GM12864 (cell line): ENCODE results near the gene IP6K1.
"Not testable (repeated sequence)": the region's sequence is repeated elsewhere in the genome, so short reads cannot be mapped to it uniquely, and the experiment has no call there.

Experiments used
- DNase-seq: peaks from one replicate; pipeline ENCODE4 v3.0.0-alpha.2; 2011; ENCODE audit warnings: low read depth
- H3K4me3 ChIP-seq: 2 replicates; pipeline ENCODE4 v1.5.1; 2011; ENCODE audit warnings: mild to moderate bottlenecking, low read depth, low read length, control low read depth
- CTCF ChIP-seq: IDR thresholded peaks from 2 replicates; pipeline ENCODE4 v1.5.1; 2011; ENCODE audit warnings: low read depth, mild to moderate bottlenecking, moderate library complexity, low read length, control low read depth, inconsistent platforms; ENCODE audit errors: missing control alignments

The IP6K1 gene

GRCh38 chr3:49757197-49757596 lies 29.1 kb downstream of the IP6K1 start:
- no peak for TF ChIP-seq CTCF
- DNase-seq = no peak
- no peak overlapping the region for H3K4me3 ChIP-seq

- no peak overlapping the region for H3K4me3 ChIP-seq
- no peak for DNase-seq
- no peak for TF ChIP-seq CTCF
These were observed 30.3 kb downstream of the IP6K1 start for GRCh38 chr3:49756036-49756435.

GRCh38 chr3:49754536-49754935 lies 31.8 kb downstream of the IP6K1 start:
- TF ChIP-seq CTCF = no peak
- no peak overlapping the region for H3K4me3 ChIP-seq
- DNase-seq = no peak

- TF ChIP-seq CTCF = no peak
- DNase-seq = no peak
- H3K4me3 ChIP-seq = no peak overlapping the region
These were observed 34.8 kb downstream of the IP6K1 start for GRCh38 chr3:49751501-49751900.

- no peak for DNase-seq
- no peak for TF ChIP-seq CTCF
These were observed 36.3 kb downstream of the IP6K1 start for GRCh38 chr3:49750056-49750455.

GRCh38 chr3:49748874-49749273 lies 37.5 kb downstream of the IP6K1 start:
- DNase-seq, H3K4me3 ChIP-seq: not testable (repeated sequence)

More at GRCh38 chr3:49750056-49750455, 36.3 kb downstream of the IP6K1 start:
- H3K4me3 ChIP-seq = no peak overlapping the region

GRCh38 chr3:49747792-49748480 lies 38.4 kb downstream of the IP6K1 start:
- DNase-seq = no peak
- no peak overlapping the region for H3K4me3 ChIP-seq
- TF ChIP-seq CTCF = no peak
